Measurements from ENCODE around the gene SLC36A1.

- TF ChIP-seq CTCF (IDR thresholded peaks at IDR 0.05; ENCODE audit: borderline replicate concordance, extremely low read depth, low read length, poor library complexity, severe bottlenecking) (no peak), EZH2 (IDR thresholded peaks at IDR 0.05; ENCODE audit: borderline replicate concordance, low read depth, low read length, severe bottlenecking) (no peak)
Observed at GRCh38 chr5:151487544-151487943, 40.1 kb downstream of the SLC36A1 start.

All from DND-41 (cell line).